T1000 (cell line): Measurements from ENCODE around the gene KLF1.
A peak's percentile ranks its signal among the peaks of the same experiment; 100 is the strongest.
"Not testable (repeated sequence)": the region's sequence is repeated elsewhere in the genome, so short reads cannot be mapped to it uniquely, and the experiment has no call there.

Source experiments
- DNase-seq: peaks from one replicate; lab custom pipeline; 2025; ENCODE audit warnings: mixed read lengths; lab: John Stamatoyannopoulos, UW

KLF1 gene

DNA sequence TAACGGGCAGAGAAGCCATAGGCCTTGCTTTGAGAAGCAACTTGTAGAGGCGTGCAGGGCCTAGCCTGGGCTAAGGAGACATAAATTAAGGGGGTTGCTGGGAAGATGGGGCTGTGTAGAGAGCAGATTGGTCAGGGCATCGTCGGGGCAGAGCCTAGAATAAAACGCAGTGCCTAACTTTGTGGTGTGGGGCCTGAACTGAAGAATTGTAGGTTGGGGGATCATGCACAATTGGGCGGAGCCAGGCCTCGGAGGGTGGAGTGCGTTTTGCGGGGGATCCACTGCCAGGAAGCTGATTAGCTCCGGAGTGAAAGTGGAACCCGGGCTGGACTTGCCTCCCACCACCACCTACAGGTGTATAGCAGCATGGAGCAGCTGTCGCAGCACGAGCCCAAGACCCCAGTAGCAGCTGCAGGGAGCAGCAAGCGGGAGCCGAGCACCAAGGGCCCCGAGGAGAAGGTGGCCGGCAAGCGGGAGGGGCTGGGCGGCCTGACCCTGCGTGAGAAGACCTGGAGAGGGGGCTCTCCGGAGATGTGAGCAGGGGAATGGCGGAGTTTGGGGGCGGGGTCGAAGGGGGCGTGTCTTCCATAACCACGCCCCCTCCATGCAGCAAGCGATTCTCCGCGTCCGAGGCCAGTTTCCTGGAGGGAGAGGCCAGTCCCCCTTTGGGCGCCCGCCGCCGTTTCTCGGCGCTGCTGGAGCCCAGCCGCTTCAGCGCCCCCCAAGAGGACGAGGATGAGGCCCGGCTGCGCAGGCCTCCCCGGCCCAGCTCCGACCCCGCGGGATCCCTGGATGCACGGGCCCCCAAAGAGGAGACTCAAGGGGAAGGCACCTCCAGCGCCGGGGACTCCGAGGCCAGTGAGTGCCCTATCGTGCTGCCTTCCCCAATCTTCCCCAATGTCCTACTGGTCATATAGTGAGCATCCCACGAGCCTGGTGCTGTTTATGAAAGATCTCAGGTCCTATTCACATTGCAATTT lies 19.6 kb downstream of the KLF1 start:
- DNase-seq, result no peak

DNA sequence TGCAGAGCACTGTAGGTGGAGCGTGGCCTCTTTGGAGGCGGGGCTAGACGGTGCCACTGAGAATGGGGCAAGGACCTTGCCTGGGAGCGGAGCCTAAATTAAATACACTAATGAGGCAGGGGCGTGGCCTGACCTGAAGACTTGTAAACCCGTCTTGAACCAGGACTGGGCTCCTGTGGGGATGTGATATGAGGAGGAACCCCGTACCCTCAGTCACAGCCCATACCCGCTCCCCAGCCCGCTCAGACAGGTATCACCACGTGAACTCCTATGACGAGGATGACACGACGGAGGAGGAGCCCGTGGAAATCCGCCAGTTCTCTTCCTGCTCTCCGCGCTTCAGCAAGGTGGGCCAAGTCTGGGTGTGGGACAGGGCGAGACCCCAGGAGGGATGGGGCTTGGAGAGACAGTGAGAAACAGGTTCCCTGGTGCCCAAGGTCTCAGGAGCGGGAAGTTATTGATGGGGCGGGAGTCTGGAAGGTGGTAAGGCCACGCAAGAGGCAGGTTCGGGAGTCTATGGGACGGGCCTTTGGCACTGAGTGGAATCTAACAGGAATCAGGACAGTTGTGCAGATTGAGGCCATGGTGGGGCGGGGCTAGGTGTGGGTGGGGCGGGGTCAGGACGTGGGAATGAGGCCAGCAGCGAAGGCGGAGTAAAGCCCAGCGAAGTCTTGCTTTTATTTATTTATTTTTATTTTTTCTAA lies 20.4 kb downstream of the KLF1 start:
- DNase-seq, result no peak

DNA sequence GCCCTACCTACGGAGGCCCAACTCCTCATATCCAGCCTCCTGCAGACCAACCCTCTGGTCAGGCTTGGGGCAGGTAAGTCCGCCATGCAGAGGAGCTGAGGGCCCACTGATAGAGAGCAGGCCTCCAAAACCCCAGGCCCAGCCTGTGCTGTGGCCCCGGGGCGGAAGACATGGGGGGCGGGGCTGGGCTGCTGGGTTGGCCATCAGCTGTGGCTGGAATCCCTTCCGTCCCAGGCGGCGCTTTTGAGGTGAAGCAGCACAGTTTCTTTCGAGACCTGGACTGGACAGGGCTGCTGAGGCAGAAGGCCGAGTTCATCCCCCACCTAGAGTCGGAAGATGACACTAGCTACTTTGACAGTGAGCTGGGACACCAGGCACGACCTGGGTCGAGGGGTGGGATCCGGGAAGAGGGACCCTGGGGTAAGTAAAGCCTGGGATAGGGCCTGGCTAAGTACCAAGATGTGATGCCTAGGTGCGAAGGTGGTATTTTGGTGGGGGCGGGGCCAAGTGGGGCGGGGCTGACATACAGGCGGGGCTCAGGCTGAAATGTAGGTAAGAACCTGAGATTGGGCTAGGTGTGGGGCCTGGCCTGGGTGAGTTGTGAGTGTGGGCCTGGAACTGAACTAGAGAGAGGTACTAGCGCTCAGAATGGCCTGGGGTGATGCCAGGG lies 21.1 kb downstream of the KLF1 start:
- DNase-seq, result no peak

DNA sequence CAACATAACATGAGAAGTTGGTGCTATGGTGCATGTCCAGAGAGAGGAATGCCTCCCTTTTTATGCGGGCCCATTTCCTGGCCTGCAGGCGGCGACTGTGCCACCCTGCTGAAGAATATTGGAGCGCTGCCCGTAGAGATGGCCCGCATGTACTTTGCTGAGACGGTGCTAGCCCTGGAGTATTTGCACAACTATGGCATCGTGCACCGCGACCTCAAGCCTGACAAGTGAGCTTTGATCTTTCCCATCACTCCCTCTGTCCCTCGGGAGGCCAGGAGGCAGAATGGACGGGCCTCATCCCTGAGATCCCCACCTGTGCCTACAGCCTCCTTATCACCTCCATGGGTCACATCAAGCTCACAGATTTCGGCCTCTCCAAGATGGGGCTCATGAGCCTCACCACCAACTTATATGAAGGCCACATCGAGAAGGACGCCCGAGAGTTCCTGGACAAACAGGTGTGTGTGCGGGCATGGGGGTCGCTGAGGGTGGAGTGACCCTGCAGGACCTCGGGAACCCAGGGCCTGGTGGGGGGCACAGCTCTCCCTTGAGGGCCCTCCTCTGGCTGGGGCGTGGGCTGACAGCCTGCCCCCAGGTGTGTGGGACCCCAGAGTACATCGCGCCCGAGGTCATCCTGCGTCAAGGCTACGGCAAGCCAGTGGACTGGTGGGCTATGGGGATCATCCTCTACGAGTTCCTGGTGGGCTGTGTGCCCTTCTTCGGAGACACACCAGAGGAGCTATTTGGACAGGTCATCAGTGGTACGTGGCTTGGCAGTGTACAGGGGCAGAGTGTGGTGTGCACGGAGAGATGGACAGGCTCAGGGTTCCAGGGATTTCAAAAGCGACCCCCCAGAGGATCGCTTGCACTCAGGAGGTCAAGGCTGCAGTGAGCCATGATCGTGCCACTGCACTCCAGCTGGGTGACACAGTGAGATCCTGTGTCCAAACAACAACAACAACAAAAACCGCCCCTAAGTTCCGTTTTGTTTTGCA lies 22.0 kb downstream of the KLF1 start:
- DNase-seq, result no peak

DNA sequence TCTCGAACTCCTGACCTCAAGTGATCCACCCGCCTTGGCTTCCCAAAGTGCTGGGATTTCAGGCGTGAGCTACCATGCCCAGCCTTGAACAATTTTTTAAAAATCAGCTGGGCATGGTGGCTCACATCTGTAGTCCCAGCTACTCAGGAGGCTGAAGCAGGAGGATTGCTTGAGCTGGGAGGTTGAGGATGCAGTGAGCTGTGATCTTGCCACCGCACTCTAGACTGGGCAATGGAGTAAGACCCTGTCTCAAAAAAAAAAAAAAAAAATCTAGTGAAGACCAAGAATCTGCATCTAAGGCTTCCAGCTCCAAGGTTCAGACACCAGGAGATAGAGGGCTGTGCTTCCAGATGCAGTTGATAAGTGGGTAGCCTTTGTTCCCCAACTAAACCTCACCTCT lies 22.9 kb downstream of the KLF1 start:
- DNase-seq, result no peak

DNA sequence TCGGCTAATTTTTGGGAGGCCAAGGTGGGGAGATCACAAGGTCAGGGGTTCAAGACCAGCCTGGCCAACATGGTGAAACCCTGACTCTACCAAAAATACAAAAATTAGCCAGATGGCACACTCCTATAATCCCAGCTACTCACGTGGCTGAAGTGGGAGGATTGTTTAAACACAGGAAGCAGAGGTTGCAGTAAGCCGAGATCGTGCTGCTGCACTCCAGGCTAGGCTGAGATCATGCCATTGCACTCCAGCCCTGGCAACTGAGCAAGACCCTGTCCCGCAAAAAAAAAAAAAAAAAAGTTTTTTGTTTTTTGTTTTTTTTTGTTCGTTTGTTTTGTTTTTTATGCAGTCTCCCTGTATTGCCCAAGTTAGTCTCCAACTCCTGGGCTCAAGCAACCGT lies 27.5 kb downstream of the KLF1 start:
- no peak for DNase-seq

DNA sequence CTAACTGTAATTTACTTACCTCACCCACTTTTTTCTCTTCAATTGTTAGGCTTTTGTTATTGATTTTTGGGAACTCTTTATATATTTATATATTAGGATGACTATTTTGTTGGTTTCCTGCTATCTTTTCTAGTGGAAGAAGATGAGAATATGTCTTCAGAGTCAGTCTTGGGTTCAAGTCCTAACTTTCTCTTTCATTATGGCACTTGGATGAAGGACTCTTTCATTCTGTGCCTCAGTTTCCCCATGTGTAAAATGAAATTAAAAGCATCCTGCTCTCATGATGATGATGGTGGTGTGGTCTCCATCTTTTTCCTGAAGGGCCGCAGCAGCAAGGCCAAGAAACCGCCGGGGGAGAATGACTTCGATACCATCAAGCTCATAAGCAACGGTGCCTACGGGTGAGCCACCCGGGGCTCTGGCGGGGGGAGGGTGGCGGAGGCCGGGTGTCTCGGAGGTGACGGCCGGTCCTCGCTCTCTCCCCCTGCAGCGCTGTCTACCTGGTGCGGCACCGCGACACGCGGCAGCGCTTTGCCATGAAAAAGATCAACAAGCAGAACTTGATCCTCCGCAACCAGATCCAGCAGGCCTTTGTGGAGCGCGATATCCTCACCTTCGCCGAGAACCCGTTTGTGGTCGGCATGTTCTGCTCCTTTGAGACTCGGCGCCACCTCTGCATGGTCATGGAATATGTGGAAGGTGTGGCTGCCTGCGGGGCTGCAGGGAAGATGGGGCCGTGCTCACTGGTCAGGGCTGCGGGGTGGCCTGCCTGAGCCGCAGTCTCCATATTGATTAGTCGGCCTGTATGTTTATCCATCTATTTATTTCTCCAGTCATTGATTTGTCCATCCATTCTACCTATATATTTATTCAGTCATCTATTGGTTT lies 28.7 kb downstream of the KLF1 start:
- DNase-seq, result no peak

DNA sequence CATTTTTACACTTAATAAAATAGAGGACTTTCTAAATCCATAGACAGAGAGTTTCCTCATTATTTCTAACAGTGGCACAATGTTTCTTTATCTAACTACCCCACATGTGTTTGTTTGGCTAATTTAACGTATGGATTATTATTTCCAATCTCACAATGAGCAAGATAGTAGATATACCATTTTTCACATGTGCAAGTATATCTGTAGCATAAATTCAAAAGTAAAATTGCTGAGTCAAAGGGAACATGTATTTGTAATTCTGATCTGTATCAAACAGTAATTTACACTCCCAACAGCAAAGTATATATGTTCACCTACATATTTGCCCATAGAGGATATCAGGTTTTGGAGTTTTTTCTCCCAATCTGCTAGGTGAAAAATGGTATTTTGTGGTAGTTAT lies 30.3 kb downstream of the KLF1 start:
- DNase-seq, result no peak

DNA sequence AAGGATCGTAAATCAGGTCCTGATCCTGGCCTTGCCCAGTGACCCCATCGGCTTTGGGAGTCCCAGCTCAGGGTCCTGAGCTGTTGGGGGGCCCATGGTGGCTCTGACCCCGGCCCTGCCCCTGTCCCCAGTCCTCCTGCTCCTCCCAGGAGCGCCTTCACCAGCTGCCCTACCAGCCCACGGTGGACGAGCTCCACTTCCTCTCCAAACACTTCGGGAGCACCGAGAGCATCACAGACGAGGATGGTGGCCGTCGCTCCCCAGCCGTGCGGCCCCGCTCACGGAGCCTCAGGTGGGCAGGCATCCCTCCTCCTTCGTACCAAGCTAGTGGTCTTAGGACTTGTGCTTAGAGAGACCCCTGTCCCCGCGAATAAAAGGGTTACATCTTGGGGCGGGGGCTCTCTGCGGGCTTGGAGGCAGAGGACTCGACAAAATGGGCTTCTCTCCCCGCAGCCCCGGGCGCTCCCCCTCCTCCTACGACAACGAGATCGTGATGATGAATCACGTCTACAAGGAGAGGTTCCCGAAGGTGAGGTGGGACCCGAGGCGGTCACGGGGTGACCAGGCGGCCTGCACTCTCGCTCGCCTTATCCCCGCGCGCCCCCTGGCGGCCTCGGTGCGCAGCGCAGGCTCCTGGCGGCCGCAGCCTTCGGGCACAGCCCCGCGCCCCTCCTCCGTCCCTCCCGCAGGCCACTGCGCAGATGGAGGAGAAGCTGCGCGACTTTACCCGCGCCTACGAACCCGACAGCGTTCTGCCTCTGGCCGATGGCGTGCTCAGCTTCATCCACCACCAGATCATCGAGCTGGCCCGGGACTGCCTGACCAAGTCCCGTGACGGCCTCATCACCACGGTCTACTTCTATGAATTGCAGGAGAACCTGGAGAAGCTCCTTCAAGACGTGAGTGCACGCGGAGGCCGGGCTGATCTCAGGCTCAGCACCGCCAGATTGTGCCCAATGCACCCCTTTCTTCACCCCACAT lies 39.6 kb downstream of the KLF1 start:
- peak; percentile 86 for DNase-seq

DNA sequence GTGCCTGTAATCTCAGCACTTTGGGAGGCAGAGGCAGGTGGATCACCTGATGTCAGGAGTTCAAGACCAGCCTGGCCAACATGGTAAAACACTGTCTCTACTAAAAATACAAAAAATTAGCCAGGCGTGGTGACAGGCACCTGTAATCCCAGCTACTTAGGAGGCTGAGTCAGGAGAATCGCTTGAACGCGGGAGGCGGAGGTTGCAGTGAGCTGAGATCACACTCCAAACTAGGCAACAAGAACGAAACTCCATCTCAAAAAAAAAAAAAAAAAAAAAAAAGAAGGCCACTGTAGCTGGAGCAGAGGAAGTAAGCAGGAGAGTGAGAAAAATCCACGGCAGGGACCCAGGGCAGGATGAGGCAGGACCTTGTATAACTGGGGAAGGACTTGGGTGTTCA lies 40.4 kb downstream of the KLF1 start:
- not testable (repeated sequence) for DNase-seq

DNA sequence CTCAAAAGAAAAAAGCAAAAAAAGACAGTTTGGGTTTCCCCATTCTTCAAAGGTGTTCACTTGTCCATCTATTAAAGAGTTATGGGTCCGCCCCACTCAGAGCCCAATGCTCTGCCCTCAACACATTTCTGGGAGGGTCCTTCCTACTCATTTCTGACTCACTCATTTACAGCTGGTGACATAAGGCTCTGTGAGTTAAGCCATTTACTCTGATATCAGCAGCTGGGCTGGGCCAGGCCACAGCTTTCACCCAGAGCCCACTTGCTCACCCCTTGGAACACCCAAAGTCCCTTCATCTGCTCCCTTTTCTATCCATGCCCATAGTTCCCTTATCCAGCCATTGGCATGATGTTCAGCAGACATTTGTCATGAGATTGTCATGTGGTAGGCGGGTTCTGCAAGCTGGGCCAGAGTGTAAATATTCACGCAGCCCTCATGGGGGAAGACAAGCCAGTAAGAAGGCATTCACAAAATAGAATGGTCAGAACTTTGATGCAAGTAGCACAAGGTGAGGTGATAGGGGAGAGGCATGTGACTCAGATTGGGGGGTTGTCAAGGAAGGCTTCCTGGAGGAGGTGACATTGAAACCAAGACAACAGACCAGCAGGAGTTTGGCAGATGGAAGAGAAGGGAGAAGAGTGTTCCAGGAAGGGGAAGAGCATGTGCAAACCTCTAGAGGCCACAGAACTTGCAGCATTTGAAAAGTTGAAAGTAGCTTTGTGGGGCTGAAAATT lies 42.8 kb downstream of the KLF1 start:
- no peak for DNase-seq

DNA sequence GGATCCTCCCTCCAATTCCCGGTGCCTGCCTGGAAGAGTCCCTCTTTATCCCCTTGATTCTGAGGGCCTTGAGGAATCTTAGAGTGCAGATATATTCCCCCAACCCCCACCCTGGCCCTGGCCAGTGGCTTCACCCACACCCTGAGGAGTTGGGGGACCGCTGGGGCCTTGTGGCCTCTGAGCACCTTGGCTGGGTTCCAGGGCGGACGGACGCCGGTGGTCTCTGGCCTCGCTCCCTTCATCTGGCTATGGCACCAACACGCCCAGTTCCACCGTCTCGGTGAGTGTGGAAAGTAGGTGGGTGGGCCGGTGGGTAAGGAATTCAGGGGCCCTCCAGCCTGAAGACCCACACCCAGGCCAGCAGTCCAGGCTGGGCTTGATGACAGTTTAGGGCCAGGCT lies 43.7 kb downstream of the KLF1 start:
- DNase-seq, result no peak

DNA sequence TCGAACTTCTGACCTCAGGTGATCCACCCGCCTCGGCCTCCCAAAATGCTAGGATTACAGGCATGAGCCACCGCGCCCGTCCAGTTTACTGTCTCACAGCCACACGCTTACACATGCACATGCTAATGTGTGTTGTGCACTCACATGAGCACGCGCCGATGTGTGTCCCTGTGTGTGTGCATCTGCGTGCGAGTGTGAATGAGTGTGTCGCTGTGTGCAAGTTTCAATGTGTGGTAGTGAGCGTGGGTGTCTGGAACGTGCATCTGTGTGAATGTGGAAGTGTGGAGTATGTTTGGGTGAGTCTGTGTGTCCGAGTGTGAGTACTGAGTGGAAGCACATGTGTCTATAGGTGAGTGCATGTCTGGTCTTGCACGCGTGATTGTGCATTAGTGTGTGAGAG lies 44.5 kb downstream of the KLF1 start:
- no peak for DNase-seq

DNA sequence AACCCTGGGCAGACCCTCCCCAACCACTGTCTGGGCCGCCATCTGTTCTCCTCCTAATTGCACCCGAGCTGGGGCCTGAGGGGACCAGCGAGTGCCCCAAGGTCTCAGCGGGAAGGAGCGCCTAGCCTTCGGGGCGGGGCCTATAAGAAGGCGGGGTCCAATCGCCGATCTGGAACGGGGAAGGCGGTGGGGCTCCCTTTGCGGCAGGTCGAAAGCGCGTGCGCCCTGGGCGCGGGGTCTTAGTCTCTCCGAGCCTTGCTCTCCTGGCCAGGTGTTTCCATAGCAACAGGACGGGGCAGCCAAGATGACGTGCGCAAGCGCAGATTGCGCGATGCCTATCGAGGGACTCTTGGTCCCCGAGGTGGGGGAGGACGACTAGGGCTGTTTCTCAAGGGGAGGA lies 45.9 kb downstream of the KLF1 start:
- peak; percentile 13 for DNase-seq

DNA sequence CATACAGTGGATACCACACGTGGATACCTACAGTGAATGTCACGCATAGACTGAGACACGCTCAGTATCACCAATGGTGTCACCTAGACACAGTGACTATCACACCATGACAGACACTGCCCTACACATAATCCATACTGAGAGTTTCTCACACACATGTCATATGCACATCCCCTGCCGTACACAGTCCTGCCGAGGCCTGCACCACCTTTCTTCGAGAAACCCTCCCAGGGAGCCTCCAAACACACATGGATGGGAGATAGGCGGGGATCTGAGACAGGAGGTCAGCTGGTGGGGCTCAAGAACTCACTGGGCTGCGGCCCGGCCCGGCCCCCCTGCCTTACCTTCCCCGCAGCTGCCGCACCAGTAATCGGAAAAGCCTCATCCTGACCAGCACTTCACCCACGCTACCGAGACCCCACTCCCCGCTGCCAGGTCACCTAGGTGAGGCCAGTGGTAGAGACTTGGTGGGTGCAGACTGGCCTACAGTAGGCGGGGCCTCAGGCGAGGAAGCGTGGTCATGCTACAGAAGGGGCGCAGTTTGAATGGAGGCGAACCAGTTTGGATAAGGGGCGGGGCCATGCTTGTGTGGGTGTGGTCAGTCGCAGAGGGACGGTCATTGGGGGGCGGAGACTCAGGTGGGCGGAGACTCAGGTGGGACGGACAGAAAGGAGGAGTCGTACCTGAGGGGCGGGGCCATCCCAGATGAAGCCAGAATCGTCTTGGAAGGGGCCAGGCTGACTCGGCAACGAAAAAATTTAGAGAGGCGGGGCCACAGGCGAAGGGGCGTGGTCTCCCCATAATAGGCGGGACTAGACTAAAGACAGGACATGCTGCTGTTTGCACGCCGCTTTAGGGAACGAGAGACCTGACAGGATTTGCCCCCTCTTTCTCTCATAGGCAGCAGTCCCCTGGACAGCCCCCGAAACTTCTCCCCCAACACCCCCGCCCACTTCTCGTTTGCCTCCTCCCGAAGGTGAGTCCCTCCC lies 46.6 kb downstream of the KLF1 start:
- peak; percentile 66 for DNase-seq

DNA sequence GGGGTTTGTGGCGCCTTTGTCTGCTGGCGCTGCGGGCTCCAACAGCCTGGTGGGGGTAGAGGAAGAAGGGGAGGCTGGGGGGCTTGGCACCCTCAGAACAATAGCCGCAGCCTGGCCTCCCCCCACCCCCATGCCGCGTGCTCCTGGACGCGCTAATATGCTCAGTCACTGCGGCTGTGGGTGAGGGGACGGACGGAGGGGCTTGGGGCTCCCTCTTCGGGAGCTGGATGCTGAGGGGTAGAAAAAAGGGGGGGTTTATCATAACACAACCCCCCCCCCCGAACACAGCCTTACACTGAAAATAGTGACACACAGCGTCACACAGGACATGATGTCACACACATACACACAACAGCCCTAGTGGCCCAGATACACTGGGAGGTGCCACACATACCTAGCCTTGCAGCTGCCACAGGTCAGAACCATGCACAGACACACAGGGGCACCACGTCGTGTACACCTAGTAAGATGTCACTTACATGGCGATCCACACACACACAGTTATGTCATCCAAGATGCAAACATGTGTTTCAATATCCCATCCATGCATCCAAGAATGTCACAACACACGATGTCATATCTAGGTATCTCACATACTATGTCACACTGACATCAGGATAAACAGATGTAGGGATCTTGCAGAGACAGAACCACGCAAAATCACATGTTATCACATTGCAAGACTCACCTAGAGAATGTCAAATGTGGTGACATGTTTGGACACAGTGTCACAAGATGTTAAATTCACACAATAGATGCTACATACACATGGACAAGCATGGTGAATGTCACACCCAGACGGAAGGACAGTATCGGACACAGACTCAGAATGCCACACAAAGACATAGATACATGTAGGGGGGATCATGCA lies 47.9 kb downstream of the KLF1 start:
- no peak for DNase-seq
